GM11168 (cell line): Measurements from ENCODE around the gene LPCAT3.
"Not testable (repeated sequence)": the region's sequence is repeated elsewhere in the genome, so short reads cannot be mapped to it uniquely, and the experiment has no call there.

ENCODE experiments used
- in situ Hi-C: fragments of 300-500 bp; cut with MboI; formaldehyde crosslinking; loops from one replicate; pipeline ENCODE4 v1.12.0; 2022; ENCODE audit warnings: low sequenced_read_pairs; ENCODE audit not compliant: unreplicated experiment

Gene LPCAT3

DNA sequence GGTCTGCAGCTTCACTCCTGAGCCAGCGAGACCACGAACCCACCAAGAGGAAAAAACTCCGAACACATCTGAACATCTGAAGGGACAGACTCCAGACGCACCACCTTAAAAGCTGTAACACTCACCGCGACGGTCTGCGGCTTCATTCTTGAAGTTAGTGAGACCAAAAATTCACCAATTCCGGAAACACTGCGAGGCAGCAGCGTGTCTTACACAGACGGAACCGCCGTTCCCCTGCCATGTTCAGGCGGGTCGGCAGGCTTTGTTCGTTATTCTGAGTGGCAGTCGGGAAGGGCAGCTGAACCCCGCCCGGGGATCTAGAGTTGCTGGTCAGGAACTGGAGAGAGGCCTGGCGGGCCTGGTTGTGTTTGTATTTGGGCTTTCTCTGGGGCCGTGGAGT is 20.3 kb upstream of the LPCAT3 start:
- in situ Hi-C loops, result no loop called here

DNA sequence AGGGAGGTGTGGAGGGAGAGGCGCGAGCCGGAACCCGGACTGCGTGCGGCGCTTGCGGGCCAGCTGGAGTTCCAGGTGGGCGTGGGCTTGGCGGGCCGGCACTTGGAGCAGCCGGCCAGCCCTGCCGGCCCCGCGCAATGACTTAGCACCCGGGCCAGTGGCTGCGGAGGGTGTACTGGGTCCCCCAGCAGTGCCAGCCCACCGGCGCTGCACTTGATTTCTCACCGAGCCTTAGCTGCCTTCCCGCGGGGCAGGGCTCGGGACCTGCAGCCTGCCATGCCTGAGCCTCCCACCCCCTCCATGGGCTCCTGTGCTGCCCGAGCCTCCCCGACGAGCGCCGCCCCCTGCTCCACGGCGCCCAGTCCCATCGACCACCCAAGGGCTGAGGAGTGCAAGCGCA is 19.1 kb upstream of the LPCAT3 start:
- in situ Hi-C loops, result not testable (repeated sequence)

DNA sequence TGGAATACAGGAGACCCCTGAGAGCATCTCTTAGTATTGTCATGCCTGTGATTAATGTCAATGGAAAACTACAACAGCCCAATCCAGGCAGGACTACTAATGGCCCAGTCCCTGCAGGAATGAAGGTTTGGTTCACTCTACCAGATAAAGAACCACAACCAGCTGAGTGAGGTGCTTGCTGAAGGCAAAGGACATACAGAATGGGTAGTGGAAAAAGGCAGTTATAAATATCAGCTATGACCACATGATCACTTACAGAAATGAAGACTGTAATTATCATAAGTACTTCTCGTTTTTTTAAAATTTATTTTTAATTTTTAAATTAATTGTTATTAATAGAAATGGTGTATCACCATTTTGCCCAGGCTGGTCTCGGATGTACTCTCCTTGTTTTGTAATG is 17.2 kb upstream of the LPCAT3 start:
- in situ Hi-C loops, result no loop called here

DNA sequence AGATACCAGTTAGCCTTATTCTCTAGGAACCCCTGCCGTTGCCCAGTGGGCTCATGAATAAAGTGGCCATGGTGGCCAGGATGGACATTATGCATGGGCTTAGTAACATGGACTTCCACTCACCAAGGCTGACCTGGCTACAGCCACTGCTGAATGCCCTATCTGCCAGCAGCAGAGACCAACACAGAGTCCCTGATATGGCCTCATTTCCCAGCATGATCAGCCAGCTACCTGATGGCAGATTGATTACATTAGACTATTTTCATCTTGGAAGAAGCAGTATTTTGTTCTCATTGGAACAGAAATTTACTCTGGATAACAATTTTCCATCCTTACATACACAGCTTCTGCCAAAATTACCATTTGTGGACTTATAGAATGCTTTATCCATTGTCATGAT is 16.2 kb upstream of the LPCAT3 start:
- in situ Hi-C loops, result no loop called here

DNA sequence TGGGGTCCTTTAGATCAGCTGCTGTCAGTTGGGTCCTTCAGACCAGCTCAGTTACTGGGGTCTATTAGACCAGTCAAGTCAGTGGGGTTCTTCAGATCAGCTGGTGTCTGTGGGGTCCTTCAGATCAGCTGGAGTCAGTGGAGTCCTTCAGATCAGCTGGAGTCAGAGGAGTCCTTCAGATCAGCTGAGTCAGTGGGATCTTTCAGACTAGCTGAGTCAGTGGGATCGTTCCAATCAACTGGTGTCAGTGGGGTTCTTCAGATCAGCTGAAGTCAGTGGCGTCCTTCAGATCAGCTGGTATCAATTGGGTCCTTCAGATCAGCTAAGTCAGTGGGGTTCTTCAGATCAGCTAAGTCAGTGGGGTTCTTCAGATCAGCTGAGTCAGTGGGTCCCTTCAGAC is 14.7 kb upstream of the LPCAT3 start:
- in situ Hi-C loops, result no loop called here

DNA sequence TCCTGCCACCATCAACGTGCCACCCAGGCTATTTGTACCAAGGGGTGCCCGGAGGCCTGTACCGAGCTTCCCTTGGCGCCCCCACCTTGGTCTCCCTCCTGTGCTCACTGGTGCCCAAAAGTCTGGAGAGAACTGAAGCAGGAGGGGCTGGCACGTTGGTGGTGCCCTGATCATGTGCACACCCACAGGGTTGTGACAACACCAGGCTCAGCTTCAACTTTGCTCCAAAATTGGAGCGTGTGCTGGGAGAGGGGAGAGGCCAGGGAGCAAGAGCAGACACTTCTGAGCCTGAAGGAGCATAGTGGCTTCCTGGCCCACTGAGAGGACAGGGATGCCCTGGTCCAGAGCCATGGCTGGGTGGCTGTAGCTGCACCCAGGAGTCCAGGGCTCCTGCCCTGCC is 13.0 kb upstream of the LPCAT3 start:
- in situ Hi-C loops, result no loop called here

DNA sequence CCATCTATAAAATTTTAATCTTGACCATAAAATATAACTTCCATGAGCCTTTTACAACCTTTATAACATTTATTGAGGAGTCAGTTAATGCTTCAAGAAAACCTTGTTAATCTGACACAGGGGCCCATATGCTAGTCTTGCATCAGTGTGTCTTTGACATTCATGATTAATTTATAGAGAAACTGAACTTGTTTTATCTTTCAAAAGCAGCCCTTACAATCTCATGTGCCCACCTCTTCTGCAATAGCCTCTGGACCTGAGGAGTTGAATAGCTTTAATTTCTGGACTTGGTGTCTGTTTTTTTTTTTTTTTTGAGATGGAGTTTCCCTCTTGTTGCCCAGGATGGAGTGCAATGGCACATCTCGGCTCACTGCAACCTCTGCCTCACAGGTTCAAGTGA is 8.6 kb upstream of the LPCAT3 start:
- in situ Hi-C loops, result no loop called here

DNA sequence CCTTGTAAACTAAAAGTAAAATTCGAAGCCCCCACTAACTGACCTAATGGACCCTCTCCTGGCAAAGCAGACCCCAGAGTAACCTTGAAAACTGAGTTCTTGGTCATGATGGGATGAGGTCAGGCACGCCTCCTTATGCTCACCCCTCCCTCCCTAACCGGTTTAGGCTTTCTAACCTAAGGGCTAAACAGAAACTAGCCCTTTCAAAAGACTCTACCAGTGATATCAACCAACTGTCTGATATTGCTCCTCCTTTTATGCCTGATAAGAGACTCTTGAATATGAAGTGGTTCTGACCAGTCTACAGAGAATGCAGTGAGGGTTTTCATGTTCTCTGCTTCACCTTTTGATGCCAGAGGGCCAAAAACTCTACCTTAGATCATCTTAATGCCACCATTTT is 4.8 kb upstream of the LPCAT3 start:
- in situ Hi-C loops, result no loop called here

DNA sequence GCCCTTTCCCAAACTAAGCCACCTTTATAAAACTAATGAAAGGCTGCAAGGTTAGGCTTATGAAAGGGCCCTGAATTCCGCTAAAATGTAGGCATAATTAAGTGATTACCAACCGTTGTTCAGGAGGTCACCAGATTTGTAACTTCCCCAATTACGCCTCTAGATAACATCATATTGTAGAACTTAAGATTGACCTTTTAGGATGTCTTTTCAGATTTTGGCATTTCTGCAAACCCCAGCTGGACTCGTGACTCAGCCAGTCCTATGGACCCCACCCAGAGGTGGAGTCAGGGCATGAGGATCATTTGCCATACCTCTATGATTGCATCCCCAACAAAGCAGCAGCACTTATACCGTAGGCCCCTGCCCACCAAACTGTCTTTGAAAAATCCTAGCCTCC is 3.7 kb upstream of the LPCAT3 start:
- in situ Hi-C loops, result no loop called here

DNA sequence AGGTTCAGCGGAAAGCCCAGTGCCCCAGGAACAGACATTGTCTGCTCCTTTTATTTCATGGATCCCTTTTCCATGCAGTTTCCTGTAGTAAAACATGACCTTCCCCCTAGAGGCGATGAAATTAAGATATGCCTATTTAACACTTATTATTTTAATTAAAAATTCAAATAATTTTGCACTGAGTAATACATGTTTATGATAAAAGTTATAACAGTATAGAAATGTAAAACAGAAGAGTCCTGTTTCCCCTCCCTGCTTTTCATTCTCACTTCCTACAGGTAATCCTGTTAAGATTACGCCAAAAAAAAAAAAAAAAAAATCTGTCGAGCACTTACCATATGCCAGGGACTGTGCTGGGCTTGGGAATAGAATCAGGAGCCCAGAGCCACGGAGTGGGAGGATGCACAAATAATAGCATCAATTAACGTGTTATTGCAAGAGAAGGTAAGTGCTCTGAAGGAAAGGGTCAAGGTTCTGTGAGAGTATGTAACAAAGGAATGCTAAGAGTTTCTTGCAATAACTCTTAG is 830 bp upstream of the LPCAT3 start:
- in situ Hi-C loops, result no loop called here

DNA sequence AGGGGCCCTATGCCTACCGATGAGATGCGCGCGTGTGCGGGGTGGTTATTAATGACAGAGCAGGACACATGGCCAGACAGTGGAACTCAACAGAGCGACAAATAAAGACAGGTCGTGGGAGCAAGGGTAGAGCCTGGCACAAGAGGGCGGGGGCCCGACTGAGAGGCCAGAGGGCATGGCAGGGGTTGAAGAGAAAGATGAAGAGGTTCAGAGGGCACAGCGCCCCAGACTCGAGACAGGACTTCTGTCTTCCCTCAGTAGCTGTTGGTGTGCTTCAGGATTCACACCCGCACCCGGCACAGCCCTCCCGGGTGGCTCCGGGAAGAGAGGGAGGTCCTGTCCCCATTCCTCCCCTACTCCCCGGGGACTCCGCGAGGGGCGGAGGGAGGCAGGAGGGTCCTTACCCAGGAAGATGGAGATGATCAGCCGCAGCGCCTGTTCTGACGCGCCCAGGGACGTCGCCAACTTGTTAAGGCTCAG is 366 bp downstream of the LPCAT3 start:
- in situ Hi-C loops, result no loop called here

DNA sequence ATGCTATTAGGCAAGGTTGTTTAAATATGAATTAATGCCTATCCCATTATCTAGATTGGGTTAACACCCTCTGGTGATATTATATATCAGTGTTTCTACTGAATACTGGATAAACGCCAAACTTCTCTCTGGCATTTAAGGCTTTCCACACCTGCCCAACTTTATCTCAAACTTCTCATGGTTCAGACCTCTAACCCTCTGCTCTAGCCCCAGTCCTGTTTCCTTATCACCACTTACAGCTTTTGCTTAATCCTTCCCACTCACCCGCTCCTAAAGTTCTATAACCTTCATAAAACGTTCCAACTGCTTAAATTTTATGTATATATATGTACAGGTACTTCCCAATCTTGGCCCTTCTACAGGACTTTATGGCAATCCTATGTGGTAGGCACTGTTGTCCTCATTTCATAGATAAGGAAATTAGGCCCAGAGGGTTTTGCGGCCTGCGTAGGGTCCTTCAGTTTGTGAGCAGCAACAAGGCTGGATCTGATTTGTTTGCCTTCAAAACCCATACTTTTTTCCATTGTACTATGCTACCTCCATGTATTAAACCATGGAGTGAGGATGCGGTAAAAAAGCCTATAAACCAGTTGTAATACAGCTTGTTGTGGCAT is 1.2 kb downstream of the LPCAT3 start:
- in situ Hi-C loops, result no loop called here

DNA sequence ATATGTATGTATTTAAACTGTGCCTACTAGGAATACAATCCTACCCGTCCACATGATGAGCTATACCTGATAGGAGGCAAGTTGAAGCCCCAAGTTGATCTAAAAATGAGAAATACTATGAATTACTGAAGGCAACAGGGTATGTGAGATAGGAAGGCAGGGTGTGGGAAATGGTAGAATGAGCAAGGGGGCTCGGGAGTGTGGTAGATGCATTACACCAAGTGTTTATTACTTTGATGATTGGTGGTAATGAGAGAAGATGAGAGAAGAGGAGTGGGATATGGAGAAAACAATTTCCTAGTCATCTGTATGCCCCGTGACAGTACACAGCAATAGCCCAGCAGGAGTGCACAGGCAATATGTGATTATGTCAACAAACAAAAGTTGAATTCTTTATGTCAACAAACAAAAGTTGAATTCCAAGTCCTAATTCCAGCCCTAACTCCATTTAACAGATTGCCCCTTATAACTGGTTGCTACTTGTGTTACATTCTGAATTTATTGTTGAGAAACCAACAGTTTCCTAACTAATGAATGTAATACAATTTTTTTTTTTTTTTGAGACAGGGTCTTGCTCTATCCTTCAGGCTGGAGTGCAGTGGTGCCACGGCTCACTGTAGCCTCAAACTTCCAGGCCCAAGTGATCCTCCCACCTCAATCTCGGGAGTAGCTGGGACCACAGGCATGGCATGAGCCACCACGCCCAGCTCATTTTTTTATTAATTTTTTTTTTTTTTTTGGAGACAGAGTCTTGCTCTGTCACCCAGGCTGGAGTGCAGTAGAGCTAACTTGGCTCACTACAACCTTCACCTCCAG is 2.5 kb downstream of the LPCAT3 start:
- in situ Hi-C loops, result no loop called here

DNA sequence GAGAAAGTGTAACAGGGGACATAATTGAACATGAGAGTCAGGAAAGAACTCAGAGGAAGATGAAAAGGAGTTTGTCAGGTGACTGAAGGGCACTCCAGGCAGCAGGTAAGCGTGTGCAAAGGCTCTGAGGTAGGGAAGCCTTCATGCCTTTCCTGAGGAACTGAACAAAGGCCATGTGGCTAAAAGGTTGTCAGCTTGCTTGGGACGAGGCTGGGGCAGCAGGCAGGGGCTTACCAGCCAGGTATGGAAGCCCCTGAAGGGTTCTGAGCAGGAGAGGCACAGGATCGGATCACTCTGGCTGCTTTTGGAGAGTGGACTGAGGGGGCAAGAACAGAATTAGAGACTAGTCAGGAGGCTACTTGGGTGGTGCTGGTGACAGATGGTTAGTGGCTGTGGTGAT is 5.2 kb downstream of the LPCAT3 start:
- in situ Hi-C loops, result no loop called here

DNA sequence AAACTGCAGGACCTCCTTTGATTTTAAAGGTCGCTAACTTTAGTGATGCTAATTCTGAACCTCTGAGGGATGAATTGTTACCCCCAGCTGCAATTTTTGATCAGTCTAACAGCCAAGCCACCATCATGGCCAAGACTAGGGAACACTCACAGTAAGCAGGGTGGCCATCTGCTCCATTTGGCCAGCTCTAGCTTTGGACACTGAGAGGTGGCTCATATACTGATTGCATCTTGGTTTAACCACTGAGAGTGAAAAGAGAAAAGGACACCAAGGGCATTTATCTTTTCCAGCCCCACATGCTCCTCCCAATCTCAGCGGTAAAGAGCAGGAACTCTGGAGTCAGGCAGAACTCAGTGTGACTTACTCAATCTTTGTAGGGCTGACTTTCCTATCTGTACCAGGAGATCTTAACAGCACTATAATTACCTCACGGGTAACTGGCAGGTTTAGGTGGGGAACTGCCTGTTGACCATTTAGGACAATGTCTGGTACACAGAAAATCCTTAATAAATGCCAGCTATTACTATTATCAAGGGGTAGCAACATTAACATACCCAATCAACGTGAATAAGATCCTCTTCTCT is 6.2 kb downstream of the LPCAT3 start:
- in situ Hi-C loops, result no loop called here

DNA sequence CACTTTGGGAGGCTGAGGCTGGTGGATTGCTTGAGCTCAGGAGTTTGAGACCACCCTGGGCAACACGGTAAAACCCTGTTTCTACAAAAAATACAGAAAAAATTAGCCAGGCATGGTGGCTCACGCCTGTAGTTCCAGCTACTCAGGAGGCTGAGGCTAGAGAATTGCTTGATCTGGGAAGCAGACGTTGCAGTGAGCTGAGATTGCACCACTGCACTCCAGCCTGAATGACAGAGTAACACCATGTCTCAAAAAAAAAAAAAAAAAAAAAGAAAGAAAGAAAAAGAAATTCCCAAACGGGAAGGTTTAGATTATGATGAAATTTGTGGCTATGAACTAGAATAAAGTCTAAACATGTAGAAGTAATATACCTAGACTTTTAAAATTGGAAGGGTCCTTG is 6.9 kb downstream of the LPCAT3 start:
- in situ Hi-C loops, result not testable (repeated sequence)

DNA sequence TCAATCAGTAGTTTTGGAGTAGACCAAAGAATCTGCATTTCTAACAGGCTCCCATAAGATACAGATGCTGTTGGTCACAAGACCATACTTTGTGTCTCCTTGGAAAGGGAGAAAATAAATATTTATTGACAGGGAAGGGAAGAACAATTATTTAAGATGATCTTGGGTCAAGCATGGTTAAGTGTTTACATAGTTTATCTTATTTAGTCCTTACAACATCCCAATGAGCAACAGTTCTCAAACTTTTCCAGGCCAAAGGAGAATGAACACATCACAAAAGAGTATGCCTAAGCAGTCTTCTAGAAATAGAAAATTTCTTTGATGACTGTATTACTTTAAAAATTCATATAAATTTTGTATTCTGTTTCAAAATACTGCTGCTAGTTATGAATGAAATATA is 8.8 kb downstream of the LPCAT3 start:
- in situ Hi-C loops, result no loop called here

DNA sequence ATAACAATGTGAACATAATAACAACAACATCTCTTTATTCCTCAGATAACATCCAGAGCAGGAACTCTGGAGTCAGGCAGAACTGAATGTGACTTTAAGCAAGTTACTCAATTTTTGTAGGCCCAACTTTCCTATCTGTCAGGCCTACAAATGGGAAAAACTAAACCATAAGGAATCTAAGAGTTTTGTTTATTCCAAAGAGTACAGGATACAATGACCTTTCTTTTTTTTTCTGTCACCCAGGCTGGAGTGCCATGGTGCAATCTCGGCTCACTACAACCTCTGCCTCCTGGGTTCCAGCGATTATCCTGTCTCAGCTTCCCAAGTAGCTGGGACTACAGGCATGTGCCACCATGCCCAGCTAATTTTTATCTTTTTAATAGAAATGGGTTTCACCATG is 9.4 kb downstream of the LPCAT3 start:
- in situ Hi-C loops, result no loop called here

DNA sequence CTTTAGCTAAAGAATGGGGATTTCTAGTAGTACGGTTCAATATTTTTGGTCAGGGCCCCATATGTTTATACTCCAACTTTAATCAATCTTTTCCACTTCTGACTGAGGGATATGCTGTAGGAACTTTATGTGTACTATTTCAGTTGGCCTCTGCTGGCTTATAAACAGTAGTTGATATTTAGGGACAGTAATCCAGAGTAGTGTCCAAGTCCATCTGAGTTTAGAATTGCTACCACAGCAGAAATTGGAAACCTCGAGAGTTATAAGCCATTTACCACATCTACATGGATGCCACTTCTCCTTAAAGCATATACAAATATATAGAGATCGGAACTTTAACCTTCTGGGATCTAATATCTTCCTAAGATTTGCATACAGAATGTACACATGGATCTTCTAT is 11.6 kb downstream of the LPCAT3 start:
- in situ Hi-C loops, result no loop called here

DNA sequence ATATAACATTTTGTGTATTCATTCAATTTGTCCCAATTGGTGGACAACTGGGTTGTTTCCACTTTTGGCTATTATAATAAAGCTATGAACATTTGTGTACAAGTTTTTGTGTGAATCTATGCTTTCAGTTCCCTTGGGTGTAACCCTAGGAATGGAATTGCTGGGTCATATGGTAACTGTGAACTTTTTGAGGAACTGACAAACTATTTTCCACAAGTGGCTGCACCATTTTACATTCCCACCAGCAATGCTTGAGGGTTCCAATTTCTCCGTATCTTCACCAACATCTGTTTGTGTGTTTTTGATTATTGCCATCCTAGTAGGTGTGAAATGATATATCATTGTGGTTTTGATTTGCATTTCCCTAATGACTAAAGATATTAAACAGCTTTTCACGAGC is 13.0 kb downstream of the LPCAT3 start:
- in situ Hi-C loops, result no loop called here

DNA sequence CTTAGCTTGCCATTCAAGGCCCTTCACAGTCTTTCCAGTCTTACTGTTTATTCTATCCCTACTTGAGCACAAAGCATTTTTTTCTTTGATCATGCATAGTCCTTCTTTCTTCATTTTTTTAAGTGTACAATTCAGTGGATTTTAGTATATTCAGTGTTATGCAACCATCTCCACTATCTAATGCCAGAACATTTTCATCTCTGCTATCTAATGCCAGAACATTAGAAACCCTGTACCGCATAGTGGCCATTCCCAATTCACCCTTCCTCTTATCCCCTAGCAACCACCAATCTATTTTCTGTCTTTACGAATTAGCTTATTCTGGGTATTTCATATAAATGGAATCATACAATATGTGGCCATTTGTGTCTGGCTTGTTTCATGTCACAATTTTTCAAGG is 13.4 kb downstream of the LPCAT3 start:
- in situ Hi-C loops, result no loop called here
